Activated T-helper 1 cell treated with anti-CD3 and anti-CD28 coated beads, Interleukin-2, amount 50 U/mL, for 16 hours (primary cell): ENCODE data around the gene CNTN4.
"Not testable (repeated sequence)": the region's sequence is repeated elsewhere in the genome, so short reads cannot be mapped to it uniquely, and the experiment has no call there.

Source experiments
- DNase-seq, 2 donors: peaks; one replicate each; pipeline ENCODE4 v3.0.0-alpha.2; 2020; ENCODE audit warnings: low read depth in 1 of 2, low spot score in 1 of 2

The CNTN4 gene

DNA sequence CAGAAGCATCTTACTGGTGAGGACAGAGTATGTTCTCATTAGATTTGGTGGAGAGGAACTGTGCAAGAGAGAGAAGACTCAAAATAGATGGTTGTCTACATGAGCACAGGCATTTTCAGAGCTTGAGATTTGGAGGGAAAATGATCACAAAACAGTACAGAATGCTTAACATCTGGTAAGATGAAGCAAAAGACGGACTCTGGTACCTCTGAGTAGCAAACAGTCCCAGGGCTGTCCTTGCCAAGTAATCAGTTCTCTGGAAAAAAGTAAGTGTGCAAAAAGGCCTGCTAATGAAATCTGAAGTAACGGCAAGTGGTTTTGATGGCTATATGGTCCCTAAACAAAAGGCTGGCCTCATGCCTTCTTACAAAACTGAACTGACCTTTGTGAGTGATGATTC, 414.2 kb downstream of the CNTN4 start:
- DNase-seq: no peak

DNA sequence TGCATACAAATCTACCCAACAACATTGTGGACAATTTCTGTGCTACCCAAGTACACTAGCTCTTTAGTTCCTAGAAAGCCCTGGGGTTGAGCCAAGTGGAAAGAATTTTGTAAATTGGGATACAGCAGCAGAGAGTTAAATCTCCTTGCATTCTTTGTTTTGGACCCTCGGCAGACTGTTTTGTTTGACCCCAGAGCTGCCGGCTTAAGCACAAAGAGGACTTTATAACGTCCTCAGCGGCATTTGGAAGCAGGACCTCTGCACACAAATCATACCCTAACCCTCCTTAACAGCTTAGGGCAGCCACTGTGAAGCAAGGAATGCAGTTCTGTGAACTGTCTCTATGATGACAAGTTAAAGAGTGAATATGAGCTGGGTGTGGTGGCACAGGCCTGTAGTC, 415.3 kb downstream of the CNTN4 start:
- no peak for DNase-seq

DNA sequence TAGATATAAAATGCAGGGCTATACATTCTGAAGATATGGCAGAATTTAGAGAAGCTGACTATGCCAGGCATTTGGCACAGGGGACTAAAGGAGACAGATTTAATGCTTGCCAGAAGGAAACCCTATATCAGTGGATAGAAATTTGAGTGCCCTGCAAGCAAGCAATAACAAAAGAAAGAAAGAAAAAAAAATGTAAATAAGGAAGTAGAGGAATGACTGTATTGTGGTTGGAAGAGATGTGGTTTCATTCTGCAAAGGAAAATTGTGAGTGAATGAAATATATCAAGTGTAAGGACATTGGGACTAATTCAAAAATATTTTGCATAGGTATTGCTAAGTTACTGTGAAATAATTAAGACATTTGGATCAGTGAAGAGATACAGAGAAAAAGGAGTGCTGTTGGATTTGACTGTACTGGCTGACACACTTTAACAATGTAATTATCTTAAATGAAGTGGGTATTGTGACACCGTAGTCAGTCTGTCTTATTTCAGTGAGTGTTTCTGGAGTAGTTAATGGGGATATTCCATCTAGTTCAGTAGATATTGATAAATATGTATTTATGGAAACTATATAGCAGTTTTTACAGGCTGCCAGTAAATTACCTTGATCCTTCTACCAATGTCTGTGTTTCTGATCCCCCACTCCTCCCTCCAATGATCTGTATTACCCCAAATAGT, 418.2 kb downstream of the CNTN4 start:
- no peak for DNase-seq

DNA sequence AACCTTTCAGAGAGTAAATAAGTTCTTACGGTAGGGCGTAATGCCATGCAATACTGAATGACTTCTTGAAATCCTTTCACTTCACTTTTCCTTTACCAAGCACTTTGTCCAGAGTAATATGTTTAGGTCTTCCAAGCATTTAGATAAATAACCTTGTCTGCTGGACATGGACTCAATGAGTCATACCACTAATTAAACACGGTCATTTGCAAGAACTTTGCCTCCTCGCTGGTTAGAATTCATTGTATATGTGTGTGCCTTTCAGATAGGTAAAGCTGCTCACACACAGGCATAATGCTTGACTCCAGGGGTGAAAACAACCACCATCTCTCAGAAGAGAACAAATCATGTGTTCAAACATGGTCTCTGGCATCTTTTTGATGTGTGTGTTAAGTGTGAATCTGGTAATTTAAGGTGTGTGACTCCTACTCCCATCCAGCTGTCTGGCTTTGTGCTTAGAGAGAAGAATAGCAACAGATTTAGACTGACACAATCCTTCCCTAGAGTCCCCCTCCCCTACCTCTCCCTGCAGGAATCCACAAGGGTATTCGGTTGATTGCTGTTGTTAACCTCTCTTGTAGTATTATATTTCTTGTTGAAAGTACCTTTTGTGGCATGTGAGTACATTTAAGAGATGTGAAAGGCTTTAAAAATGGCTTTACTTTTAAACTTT, 419.0 kb downstream of the CNTN4 start:
- no peak for DNase-seq

DNA sequence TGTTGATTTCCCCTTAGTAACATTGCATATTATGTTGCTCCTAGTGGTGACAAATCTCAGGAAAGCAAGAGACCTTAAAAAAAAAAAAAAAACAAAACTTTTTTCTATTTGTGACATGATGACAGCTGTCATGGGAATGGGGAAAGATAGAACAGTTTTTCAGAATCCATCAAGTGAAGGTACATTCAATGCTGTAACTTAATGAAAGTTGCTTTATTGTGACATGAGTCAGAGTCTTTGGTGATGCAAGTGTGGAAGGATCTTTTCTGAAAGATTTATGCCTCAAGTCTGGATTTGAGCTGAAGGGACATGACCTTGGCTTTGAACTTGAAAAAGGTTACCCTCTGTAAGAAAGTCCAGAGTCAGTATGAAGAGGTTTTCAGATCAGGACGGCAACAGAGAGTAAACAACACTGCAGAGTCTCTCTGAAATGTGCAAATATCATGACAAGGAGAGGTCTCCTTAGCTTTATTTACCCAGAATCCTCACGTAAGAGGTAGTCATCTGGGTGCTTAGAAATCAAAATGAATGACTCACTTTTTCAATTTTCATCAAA, 424.7 kb downstream of the CNTN4 start:
- no peak for DNase-seq

DNA sequence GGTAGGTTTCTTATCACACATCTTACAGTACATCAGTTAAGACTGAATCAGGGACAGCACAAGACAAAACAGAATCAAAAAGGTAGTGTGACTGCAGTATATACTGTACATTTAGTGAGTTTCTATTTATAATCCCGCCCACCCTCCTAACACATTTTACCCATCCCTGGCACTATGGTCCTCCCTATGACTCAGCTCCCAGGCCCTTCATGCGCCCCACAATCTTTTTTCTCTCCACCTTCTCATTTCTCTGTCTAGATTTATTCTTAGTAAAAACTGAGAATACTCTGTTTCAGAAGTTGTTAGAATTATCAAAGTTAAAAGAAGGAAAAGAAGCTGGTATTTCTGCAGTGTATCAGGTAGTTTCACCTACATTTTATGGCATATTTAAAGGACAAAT, 427.3 kb downstream of the CNTN4 start:
- no peak for DNase-seq

DNA sequence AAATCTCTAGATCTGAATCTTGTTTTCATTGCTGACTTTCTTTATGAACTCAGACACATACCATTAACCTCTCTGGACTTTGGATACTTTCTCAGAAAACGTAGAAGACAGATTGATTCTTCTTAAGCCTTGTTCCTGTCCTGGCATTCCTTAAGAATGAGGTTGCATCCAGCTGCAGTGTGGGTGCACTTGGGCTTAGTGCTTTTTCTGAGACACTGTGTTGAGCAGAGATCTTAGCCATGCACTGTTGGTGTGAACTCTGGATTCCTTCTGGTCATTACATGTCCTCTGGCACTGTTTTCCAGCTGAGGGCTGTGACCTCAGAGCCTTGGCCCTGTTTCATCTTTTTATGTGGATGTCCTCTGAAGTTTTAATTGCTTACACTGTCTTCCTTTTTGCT, 428.3 kb downstream of the CNTN4 start:
- no peak for DNase-seq

DNA sequence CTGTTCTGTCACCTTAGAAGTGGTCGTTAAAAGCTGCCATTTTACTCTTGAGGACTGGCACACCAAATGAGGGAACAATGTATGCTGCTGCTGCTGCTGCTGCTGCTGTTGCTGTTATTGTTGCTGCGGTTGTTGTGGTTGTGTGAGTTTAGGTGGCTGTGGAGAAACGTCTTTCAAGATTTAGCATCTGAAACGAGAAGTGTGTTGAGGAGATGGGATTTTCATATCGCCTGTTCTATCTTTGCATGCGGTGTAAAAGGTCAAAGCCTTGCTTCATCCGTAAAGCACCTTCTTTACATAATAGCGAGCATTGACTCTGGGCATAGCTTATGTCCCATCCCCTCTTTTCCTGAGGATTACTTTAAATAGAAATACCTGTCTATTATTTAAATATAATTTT, 428.7 kb downstream of the CNTN4 start:
- DNase-seq: not testable (repeated sequence)

DNA sequence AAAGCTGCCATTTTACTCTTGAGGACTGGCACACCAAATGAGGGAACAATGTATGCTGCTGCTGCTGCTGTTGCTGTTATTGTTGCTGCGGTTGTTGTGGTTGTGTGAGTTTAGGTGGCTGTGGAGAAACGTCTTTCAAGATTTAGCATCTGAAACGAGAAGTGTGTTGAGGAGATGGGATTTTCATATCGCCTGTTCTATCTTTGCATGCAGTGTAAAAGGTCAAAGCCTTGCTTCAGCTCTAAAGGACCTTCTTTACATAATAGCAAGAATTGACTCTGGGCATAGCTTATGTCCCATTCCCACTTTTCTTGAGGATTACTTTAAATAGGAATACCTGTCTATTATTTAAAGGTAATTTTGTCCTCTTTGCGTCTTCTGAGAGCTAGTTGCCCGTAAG, 436.1 kb downstream of the CNTN4 start:
- DNase-seq: not testable (repeated sequence)

DNA sequence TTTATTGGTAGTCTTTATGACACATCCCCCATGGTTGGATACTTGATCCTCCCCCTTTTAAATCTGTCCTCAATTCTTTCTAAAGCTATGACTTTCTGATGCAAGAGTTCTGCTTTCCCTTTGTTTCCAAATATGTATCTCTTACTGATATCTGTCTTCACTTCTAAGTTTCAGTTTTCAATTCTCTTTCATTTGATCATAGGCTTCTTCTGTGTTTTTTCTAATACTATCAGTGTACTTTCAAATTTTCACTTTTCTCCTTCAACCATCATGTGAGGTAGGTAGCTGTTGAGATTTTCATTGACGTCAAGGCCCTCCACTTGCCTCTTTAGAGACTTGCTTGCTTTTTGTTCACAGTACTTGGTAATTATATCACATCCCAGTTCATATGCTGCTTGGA, 436.5 kb downstream of the CNTN4 start:
- no peak for DNase-seq

DNA sequence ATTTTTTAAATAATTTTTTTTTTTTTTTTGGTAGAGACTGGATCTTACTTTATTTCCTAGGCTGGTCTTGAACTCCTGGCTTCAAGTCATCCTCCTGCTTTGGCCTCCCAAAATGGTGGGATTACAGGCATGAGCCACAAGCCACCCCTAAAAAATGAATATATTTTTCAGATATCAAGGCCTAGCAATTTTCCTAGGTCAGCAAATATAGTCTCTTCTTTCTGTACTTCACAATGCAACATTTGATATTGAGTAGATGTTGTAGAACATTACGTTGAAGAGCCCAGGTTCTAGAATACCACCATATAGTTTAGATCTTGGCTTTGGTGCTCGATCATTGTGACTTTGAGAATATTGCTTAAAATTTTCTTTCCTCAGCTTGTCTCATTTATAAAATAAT, 437.9 kb downstream of the CNTN4 start:
- no peak for DNase-seq

DNA sequence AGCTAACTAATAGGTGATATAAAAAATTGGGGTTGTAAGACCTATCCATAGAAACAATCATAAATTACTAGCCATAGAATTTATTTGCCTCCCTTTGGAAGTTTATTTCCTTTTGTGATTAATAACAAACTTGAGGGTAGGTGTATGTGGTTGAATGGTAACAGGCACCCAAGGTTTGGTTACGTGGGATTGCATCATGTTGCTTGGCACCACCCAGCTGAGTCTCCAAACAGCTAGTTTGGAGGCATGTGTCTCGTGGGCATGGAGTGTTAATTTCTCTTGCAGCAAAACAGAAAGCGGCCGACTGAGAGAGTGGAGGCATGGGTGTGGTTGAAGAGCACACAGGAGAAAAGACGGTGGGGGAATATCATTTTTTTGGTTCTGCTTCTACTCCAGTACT, 441.4 kb downstream of the CNTN4 start:
- DNase-seq: no peak

DNA sequence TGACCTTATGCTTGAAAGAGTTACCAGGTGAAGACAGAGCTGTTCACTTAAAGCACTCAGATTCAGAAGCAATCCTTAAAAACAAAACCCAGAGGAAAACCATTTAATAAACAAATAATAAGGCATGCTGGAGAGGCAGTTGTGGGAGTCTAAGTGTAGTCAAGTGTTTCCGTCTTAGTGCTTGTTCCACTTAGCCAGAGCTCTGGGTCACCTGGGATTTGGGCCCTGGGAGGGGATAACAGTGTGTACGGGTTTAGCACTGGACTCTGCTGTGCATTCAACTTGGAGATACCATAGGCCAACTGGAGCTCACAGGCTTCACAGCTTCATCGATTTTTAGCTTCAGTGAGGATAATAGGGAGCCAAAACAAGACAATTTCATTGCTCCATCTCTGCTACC, 444.6 kb downstream of the CNTN4 start:
- DNase-seq: no peak

DNA sequence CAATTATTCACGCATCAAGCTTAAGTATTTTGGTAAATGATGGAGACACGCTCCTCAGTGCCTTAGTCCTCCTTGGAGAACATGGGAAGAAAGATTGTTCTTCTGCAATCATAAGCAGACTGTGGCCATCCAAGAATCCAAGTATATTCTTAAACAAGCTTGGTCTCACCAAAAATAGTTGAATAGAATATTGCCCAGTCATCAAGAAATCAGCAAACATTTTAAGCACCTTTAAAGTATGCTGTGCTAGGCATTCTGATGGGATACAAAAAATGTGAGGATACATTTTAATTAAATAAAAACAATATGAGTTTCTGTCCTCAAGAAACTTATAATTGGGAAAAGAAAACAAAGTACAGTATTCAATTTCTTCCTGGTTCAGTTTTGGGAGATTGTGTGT, 445.5 kb downstream of the CNTN4 start:
- no peak for DNase-seq

DNA sequence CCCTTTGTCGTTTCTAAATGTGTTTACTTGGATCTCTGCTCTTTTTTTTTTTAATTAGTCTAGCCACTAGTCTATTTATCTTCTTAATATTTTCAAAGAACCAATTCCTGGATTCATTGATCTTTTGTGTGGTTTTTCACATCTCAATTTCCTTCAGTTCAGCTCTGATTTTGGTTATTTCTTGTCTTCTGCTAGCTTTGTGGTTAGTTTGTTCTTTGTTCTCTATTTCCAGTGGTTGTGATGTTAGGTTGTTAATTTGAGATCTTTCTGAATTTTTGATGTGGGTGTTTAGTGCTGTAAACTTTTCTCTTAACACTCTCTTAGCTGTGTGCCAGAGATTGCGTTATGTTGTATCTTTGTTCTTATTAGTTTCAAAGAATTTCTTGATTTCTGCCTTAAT, 446.1 kb downstream of the CNTN4 start:
- DNase-seq: no peak

DNA sequence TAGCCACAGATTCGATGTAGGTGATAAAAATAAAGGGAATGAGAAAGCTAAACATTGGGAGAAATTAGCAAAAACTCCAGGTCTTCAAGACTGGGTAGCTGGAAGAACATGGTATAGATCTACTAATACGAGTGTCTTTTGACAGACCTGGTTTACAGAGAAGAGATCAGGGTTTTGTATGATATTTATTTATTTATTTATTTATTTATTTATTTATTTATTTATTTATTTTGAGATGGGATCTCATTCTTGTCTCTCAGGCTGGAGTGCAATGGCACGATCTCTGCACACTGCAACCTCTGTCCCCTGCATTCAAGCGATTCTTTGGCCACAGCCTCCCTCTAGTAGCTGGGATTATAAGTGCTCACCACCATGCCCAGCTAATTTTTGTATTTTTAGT, 448.4 kb downstream of the CNTN4 start:
- DNase-seq: no peak

DNA sequence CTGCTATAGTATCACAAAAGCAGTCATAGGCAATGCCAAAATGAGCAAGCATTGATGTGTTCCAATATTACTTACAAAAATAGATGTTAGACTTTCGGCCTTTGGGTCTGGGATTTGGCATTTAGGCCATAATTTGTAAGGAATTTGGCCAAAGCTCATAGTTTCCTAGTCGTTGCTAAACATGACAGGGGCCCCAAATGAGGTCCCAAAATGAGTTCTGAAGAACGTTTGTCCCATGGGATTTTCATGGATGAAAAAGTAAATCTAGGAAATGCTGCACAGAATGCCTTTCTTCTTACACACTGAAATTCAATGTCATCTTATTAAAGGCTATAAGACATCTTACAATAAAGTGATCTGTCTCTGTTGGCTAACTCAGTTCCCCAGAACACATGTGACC, 456.0 kb downstream of the CNTN4 start:
- no peak for DNase-seq

DNA sequence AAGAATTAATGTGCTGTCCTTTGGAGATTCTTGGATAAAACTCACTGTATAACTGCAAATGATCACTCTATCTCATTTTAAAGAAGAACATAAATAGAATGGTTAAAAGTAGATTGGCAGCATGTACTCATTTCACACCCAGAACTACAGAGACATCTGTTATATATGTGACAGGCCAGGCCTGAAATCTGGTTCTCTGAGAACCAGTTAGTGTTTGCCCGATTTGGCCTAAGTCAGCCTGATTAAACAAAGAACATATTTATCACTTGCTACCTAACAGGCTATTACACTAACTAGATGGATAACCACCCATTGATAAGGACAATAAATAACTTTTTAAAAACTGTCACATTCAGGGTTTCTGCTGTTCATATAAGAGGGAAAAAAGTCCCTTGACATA, 460.1 kb downstream of the CNTN4 start:
- no peak for DNase-seq

DNA sequence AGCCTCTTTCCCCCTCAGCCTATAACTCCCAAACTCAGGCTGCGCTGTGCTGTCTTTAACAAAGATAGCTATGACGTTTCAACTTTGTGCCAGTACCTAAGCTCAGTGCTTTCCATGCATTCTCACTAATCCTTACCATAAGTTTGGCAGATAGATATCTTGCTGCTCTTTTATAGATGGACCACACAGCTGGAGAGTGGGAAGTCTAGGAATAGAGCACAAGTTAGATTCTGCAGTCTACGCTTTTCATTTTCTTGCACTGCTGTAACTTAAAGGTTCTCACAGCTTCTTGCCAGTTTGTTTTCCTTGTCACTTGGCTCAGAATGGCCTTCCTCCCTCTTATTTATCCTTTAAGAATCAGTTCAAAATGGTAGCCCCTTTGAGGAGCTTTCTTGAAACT, 468.8 kb downstream of the CNTN4 start:
- DNase-seq: no peak

DNA sequence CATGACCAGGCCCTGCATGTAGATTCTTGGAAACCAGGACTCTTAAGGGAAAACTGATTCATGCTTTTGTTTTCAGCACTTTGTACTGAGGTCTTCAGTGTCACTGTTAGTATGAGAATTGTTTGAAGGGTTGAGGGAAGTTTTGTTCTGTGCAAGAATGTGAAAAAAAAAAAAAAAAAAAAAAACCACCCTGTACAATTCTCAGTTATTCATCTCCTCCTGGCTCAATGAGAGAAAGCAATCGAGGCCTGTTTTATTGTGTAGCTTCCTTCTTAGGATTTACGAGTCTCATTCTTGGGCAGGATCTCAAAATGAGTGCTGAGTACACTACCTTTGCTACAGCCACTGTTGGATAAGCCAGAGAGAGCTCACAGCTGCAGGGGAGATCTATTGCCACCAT, 469.5 kb downstream of the CNTN4 start:
- no peak for DNase-seq

DNA sequence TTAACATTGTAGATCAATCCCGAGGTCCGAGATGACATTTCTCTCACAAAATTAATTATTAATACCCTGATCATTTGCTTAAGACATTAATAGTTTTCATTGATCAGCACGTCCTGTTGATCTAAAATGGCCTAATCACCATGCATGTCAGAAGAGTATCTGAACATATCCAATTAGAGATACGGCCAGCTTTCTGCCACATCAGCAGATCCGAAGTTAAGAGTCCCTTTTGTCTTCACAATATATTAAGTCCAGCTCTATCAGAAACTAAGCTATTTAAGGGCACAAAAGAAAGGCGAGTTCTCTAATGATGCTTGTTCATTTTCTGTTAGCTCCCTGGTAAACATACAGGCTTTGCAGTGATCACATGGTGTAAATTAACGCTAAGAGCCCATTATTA, 470.3 kb downstream of the CNTN4 start:
- DNase-seq: no peak

DNA sequence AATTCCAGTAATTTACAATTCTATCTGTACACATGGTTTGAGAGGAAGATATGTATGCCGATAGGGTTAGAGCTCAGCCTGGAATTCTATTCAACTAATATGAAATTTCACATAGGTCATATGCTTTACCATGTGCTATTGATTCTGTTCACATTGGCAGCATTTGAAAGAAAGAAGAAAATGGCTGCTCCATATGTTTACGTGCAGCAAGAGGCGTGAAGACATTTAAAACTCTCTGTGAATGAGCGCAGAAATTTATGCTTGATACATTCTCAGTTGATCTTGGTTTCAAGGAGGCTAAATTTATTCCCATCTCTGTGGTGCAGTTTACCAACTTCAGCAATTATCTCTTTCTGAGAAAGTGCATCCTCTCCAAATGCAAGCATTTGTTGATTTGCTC, 478.9 kb downstream of the CNTN4 start:
- DNase-seq: no peak

DNA sequence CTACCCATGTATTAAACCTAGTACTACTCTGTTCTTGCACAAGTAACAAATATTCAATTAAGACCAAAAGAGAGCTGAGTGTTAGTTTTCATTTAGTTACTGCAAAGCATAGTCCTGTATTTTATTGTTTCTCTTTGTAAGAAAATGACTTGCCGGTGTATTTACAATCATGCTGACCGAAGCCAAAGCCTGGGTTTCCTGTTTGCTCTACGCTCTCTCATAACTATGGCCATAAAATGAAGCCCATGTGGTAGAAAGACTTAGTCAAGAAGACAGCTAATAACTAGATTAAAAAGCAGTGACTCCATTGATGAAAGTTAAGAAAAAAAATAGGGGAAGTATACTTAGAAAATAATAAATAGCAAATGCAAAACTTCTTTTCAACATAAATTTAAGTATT, 479.9 kb downstream of the CNTN4 start:
- DNase-seq: no peak
